H1 (cell line): ENCODE measurements around the gene WDR49. TPM values are rescaled to one million over a fixed set of nuclear protein-coding genes. Genes with fewer than 3 reads are reported as not detected.

Experiments used
- CTCF ChIA-PET: fragments of 300-600 bp; sonication (Branson Sonifier 250); formaldehyde crosslinking; loops from one replicate; lab custom pipeline; 2021; ENCODE audit not compliant: partially characterized antibody; lab: Charles Lee
- POLR2A ChIA-PET: fragments of 300-600 bp; sonication (Branson Sonifier 250); formaldehyde crosslinking; loops from one replicate; lab custom pipeline; 2021; ENCODE audit warnings: inconsistent platforms; ENCODE audit not compliant: partially characterized antibody; lab: Charles Lee
- DNase-seq, 2 experiments: peaks; one replicate each; pipeline versions ENCODE4 v3.0.0 to v3.0.0-alpha.2; 2010 to 2022; ENCODE audit warnings: low spot score in 2 of 2, low read depth in 1 of 2, mixed read lengths in 1 of 2
- FAIRE-seq: peaks from 2 replicates; lab custom pipeline; 2011; peaks lifted over from hg19 to GRCh38; lab: Jason Lieb, UNC
- H2AFZ ChIP-seq: 2 replicates; pipeline ENCODE4 v1.8.1; 2012; ENCODE audit warnings: low read length, inconsistent platforms
- H2AK5ac ChIP-seq: 2 replicates; pipeline ENCODE4 v1.6.1; 2013; ENCODE audit warnings: low read depth, low read length
- H2BK120ac ChIP-seq: replicated peaks from 2 replicates; pipeline ENCODE3; 2013; ENCODE audit warnings: low read depth, low read length, inconsistent platforms
- H2BK12ac ChIP-seq: 2 replicates; pipeline ENCODE4 v1.6.1; 2013; ENCODE audit warnings: low read depth, low read length
- H2BK15ac ChIP-seq: 2 replicates; pipeline ENCODE4 v1.6.1; 2013; ENCODE audit warnings: low read length
- H2BK20ac ChIP-seq: 2 replicates; pipeline ENCODE4 v1.6.1; 2013; ENCODE audit warnings: low read length
- H2BK5ac ChIP-seq: 2 replicates; pipeline ENCODE4 v1.6.1; 2013; ENCODE audit warnings: low read depth, low read length
- H3K14ac ChIP-seq: 2 replicates; pipeline ENCODE4 v1.6.1; 2013; ENCODE audit warnings: inconsistent platforms; ENCODE audit not compliant: insufficient read length
- H3K18ac ChIP-seq: 2 replicates; pipeline ENCODE4 v1.6.1; 2013; ENCODE audit warnings: low read length; ENCODE audit errors: extremely low read depth
- H3K23ac ChIP-seq: 2 replicates; pipeline ENCODE4 v1.6.1; 2013; ENCODE audit warnings: inconsistent platforms; ENCODE audit not compliant: insufficient read length
- H3K23me2 ChIP-seq: 2 replicates; pipeline ENCODE4 v1.6.1; 2013; ENCODE audit warnings: low read depth, low read length
- H3K27ac ChIP-seq: 2 replicates; pipeline ENCODE4 v1.6.1; 2011; ENCODE audit warnings: low read depth, low read length, inconsistent platforms
- H3K27me3 ChIP-seq, 4 experiments: replicated peaks in 1 of 4; 1 replicate in 1 of 4; 2 replicates in 3 of 4; pipeline versions ENCODE4 v1.6.1 to v1.8.1; 2011 to 2013; ENCODE audit warnings: low read length in 3 of 4, mild to moderate bottlenecking in 3 of 4, inconsistent platforms in 2 of 4, mixed read lengths in 2 of 4, moderate library complexity in 1 of 4; ENCODE audit not compliant: control insufficient read depth in 3 of 4, insufficient read depth in 3 of 4; ENCODE audit errors: extremely low read depth in 1 of 4
- H3K36me3 ChIP-seq, 4 experiments: 2 replicates each; pipeline versions ENCODE4 v1.6.1 to v1.8.1; 2011 to 2013; ENCODE audit warnings: mild to moderate bottlenecking in 4 of 4, low read length in 3 of 4, moderate library complexity in 2 of 4, control low read depth in 1 of 4, inconsistent platforms in 1 of 4; ENCODE audit not compliant: insufficient read depth in 4 of 4, control insufficient read depth in 2 of 4
- H3K4ac ChIP-seq: replicated peaks from 2 replicates; pipeline ENCODE3; 2013; ENCODE audit warnings: low read length, low read depth, mixed read lengths, inconsistent platforms; ENCODE audit not compliant: insufficient read length
- H3K4me1 ChIP-seq, 4 experiments: replicated peaks in 1 of 4; 1 replicate in 1 of 4; 2 replicates in 3 of 4; pipeline versions ENCODE4 v1.6.1 to v1.8.1; 2011 to 2013; ENCODE audit warnings: low read length in 3 of 4, inconsistent platforms in 2 of 4, mixed read lengths in 1 of 4; ENCODE audit not compliant: insufficient read depth in 4 of 4, control insufficient read depth in 3 of 4
- H3K4me2 ChIP-seq, 2 experiments: 2 replicates each; pipeline versions ENCODE4 v1.6.1 to v1.8.1; 2011 to 2013; ENCODE audit warnings: low read depth in 2 of 2, low read length in 2 of 2, control low read depth in 1 of 2, inconsistent platforms in 1 of 2, mild to moderate bottlenecking in 1 of 2; ENCODE audit not compliant: insufficient read depth in 1 of 2
- H3K4me3 ChIP-seq, 4 experiments: fragments of 200-600, 300-600 bp in 1 of 4; sonication (generic), shearing (Covaris generic), sonication (Bioruptor Twin) in 1 of 4; 2 replicates each; pipeline versions ENCODE4 v1.5.1 to v1.8.1; 2011 to 2016; ENCODE audit warnings: low read length in 4 of 4, low read depth in 3 of 4, control low read depth in 2 of 4, inconsistent platforms in 2 of 4, mild to moderate bottlenecking in 2 of 4, mixed read lengths in 1 of 4, moderate library complexity in 1 of 4; ENCODE audit not compliant: insufficient read depth in 2 of 4; ENCODE audit errors: extremely low read depth in 1 of 4
- H3K56ac ChIP-seq: replicated peaks from 2 replicates; pipeline ENCODE3; 2013; ENCODE audit warnings: low read depth, mild to moderate bottlenecking, mixed read lengths, low read length, inconsistent platforms; ENCODE audit not compliant: insufficient read length
- H3K79me1 ChIP-seq: 2 replicates; pipeline ENCODE4 v1.6.1; 2013; ENCODE audit warnings: low read depth, low read length, control low read depth
- H3K79me2 ChIP-seq, 2 experiments: 2 replicates each; pipeline versions ENCODE4 v1.6.1 to v1.8.1; 2012 to 2013; ENCODE audit warnings: low read length in 2 of 2, mild to moderate bottlenecking in 2 of 2, inconsistent platforms in 1 of 2; ENCODE audit not compliant: insufficient read depth in 2 of 2, control insufficient read depth in 1 of 2
- H3K9ac ChIP-seq, 4 experiments: replicated peaks in 1 of 4; 1 replicate in 1 of 4; 2 replicates in 3 of 4; pipeline versions ENCODE4 v1.6.1 to v1.8.1; 2011 to 2013; ENCODE audit warnings: low read depth in 3 of 4, low read length in 3 of 4, control low read depth in 2 of 4, mild to moderate bottlenecking in 2 of 4, moderate library complexity in 2 of 4, inconsistent platforms in 1 of 4; ENCODE audit errors: extremely low read depth in 1 of 4
- H3K9me3 ChIP-seq, 2 experiments: 2 replicates each; pipeline versions ENCODE4 v1.6.1 to v1.8.1; 2012 to 2013; ENCODE audit warnings: mild to moderate bottlenecking in 2 of 2, moderate library complexity in 2 of 2, control low read depth in 1 of 2, inconsistent platforms in 1 of 2, low read depth in 1 of 2, low read length in 1 of 2, mixed read lengths in 1 of 2; ENCODE audit not compliant: insufficient read depth in 2 of 2
- H4K20me1 ChIP-seq, 2 experiments: replicated peaks in 1 of 2; 2 replicates each; pipeline versions ENCODE3 to v1.8.1; 2011 to 2013; ENCODE audit warnings: inconsistent platforms in 2 of 2, low read length in 2 of 2, mild to moderate bottlenecking in 1 of 2; ENCODE audit not compliant: insufficient read depth in 2 of 2, control insufficient read depth in 1 of 2
- H4K5ac ChIP-seq: 2 replicates; pipeline ENCODE4 v1.6.1; 2013; ENCODE audit warnings: low read length, low read depth, mixed read lengths, inconsistent platforms; ENCODE audit not compliant: insufficient read length
- H4K8ac ChIP-seq: 2 replicates; pipeline ENCODE4 v1.8.0; 2013; ENCODE audit warnings: mild to moderate bottlenecking, moderate library complexity, low read length, inconsistent platforms; ENCODE audit not compliant: insufficient read depth; ENCODE audit errors: extremely low read depth
- H4K91ac ChIP-seq: replicated peaks from 2 replicates; pipeline ENCODE3; 2013; ENCODE audit warnings: low read length, mixed read lengths, inconsistent platforms; ENCODE audit not compliant: insufficient read length
- BACH1 ChIP-seq: IDR thresholded peaks from 2 replicates; pipeline ENCODE4 v1.6.1; 2012; ENCODE audit warnings: low read length, improper control_type of control experiment
- CHD1 ChIP-seq: IDR thresholded peaks from 2 replicates; pipeline ENCODE4 v1.6.1; 2012; ENCODE audit warnings: low read depth, low read length, improper control_type of control experiment
- EP300 ChIP-seq, 2 experiments: IDR thresholded peaks; 1 replicate in 1 of 2; 2 replicates in 1 of 2; pipeline ENCODE4 v1.6.1; 2011 to 2012; ENCODE audit warnings: low read depth in 2 of 2, low read length in 2 of 2, mild to moderate bottlenecking in 2 of 2, borderline replicate concordance in 1 of 2, inconsistent platforms in 1 of 2, moderate library complexity in 1 of 2
- RFX5 ChIP-seq: IDR thresholded peaks from 2 replicates; pipeline ENCODE4 v1.6.1; 2011; ENCODE audit warnings: low read depth, low read length, improper control_type of control experiment, borderline replicate concordance
- SIN3A ChIP-seq, 2 experiments: IDR thresholded peaks in 1 of 2; conservative IDR thresholded peaks in 1 of 2; 2 replicates each; pipeline ENCODE4 v1.6.1; 2011 to 2012; ENCODE audit warnings: low read length in 2 of 2, improper control_type of control experiment in 1 of 2, low read depth in 1 of 2, mild to moderate bottlenecking in 1 of 2
- SP2 ChIP-seq: IDR thresholded peaks from 2 replicates; pipeline ENCODE4 v1.6.1; 2012; ENCODE audit warnings: mild to moderate bottlenecking, low read length, inconsistent platforms
- TAF1 ChIP-seq: IDR thresholded peaks from 2 replicates; pipeline ENCODE4 v1.6.1; 2011; ENCODE audit warnings: mild to moderate bottlenecking, low read depth, low read length
- WGBS, 2 experiments: shearing (Covaris generic) in 1 of 2; methylation state at CpG; one replicate each; pipeline versions ENCODE4 v1.1.6 to v1.1.7; 2013 to 2015; ENCODE audit warnings: low lambda C conversion rate in 2 of 2, mixed read lengths in 2 of 2, inconsistent platforms in 1 of 2, low coverage in 1 of 2, missing lambda C conversion rate in 1 of 2; ENCODE audit not compliant: insufficient replicate concordance in 2 of 2, insufficient coverage in 1 of 2, insufficient read length in 1 of 2; ENCODE audit errors: extremely low coverage in 1 of 2, missing lambda C conversion rate in 1 of 2; 5-methylcytosine and 5-hydroxymethylcytosine counted together
- polyA plus RNA-seq, 7 experiments: library from polyadenylated mRNA; depleted of rRNA in 3 of 7; stranded (reverse) in 5 of 7; unstranded in 2 of 7; fragments of >200 nt in 5 of 7; fragments of 200-250 nt in 2 of 7; gene quantifications; 1 replicate in 5 of 7; 2 replicates in 1 of 7; 4 replicates in 1 of 7; pipeline versions ENCODE4 v1.2.1 to v1.2.3, GENCODE V29; 2011 to 2013; ENCODE audit warnings: missing spikeins in 2 of 7, mixed read lengths in 2 of 7
- total RNA-seq: library from RNA; stranded (reverse); fragmentation: NEBNext Ultra II Directional; extraction: Animal tissue kit (Norgen Biotek cat#: 25700); gene quantifications from 2 replicates; pipeline ENCODE4 v1.2.1, GENCODE V29; 2021
- TF ChIP-seq, protein P1 (sequence below), 3 experiments: IDR thresholded peaks; 1 replicate in 2 of 3; 2 replicates in 1 of 3; pipeline versions ENCODE4 v1.5.1 to v1.6.1; 2011; ENCODE audit warnings: low read length in 3 of 3, mild to moderate bottlenecking in 3 of 3, inconsistent platforms in 2 of 3, low read depth in 1 of 3, moderate library complexity in 1 of 3; ENCODE audit not compliant: insufficient read depth in 1 of 3; ENCODE audit errors: control extremely low read depth in 1 of 3

The WDR49 gene
- total and polyA plus RNA-seq, 2 of the 8 experiments (the other 6 are each of a cell fraction or from before 2014, with no cell fraction given): 0.50 to 1.7 TPM

DNA sequence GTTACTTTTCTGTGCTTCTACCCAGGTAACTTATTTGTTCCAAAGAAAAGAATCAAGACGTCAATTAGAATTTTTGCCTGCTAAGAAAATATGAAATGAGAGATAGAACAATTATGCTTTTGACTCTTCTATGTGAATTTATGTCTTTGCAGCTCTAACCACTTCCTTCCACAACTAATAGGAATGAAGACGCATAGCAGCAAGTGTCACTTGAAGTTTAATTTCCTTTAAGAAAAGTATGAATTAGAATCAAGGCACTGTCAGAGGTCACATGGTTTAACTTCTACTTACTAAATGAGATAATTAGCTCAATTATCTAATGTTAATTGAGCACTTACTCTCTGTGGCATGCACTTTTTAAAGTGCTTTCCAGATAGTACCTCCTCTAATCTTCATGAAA, 3.3 kb downstream of the WDR49 start:
- Histone ChIP-seq H3K4me1 (peaks cover 3 to 11% (median 7%) of the 10 kb centered on the region in 4 experiments; a peak in 5 of 7 replicates), H3K56ac (no peak overlapping the region), H3K9ac (no peak overlapping the region), H3K4me3 (no peak overlapping the region), H3K4me2 (no peak overlapping the region), H3K79me1 (no peaks in the 10 kb centered on the region; the same call in 1 of the 2 replicates), H3K27me3 (no peaks in the 10 kb centered on the region), H3K9me3 (peaks cover 0 to 4% of the 10 kb centered on the region in 2 experiments; a peak in 1 of 4 replicates), H2BK15ac (no peak overlapping the region), H3K4ac (no peak overlapping the region), H3K23ac (no peak overlapping the region), H4K20me1 (no peaks in the 10 kb centered on the region), H3K18ac (no peak overlapping the region), H4K91ac (no peak overlapping the region), H3K14ac (no peak overlapping the region), H2AK5ac (no peak overlapping the region), H3K79me2 (no peaks in the 10 kb centered on the region), H4K8ac (no peak overlapping the region), H4K5ac (no peak overlapping the region), H3K36me3 (no peaks in the 10 kb centered on the region), H2BK5ac (no peak overlapping the region), H3K27ac (no peak overlapping the region), H2BK12ac (no peak overlapping the region), H2BK120ac (no peak overlapping the region), H2BK20ac (no peak overlapping the region), H3K23me2 (no peaks in the 10 kb centered on the region), H2AFZ (no peak overlapping the region)
- ChIA-PET POLR2A (interaction anchor here (1.2 kb wide), 2 partner anchors 10 to 18 kb away, joined by 3 read pairs; no protein-coding TSS in a partner anchor), CTCF (interaction anchor here (1.3 to 1.4 kb wide), 2 partner anchors 34 to 158 kb away, joined by 3 to 4 read pairs; no protein-coding TSS in a partner anchor)
- no peak for DNase-seq
- FAIRE-seq: no peak
- WGBS, 2 experiments: 84% methylated on average over 2 of the region's 2 CpGs; no CpG with 5 or more reads in 1 of the 2 experiments
- TF ChIP-seq CHD1: no peak
- no peak for TF ChIP-seq RFX5
- TF ChIP-seq EP300 (IDR thresholded peaks at IDR 0.05; ENCODE audit: borderline replicate concordance in 1 of 2, low read depth in 2 of 2, low read length in 2 of 2): no peak
- no peak for TF ChIP-seq BACH1
- TF ChIP-seq, protein P1, sequence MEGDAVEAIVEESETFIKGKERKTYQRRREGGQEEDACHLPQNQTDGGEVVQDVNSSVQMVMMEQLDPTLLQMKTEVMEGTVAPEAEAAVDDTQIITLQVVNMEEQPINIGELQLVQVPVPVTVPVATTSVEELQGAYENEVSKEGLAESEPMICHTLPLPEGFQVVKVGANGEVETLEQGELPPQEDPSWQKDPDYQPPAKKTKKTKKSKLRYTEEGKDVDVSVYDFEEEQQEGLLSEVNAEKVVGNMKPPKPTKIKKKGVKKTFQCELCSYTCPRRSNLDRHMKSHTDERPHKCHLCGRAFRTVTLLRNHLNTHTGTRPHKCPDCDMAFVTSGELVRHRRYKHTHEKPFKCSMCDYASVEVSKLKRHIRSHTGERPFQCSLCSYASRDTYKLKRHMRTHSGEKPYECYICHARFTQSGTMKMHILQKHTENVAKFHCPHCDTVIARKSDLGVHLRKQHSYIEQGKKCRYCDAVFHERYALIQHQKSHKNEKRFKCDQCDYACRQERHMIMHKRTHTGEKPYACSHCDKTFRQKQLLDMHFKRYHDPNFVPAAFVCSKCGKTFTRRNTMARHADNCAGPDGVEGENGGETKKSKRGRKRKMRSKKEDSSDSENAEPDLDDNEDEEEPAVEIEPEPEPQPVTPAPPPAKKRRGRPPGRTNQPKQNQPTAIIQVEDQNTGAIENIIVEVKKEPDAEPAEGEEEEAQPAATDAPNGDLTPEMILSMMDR (IDR thresholded peaks at IDR 0.05; ENCODE audit: control extremely low read depth in 1 of 3, insufficient read depth in 1 of 3, low read depth in 1 of 3, low read length in 3 of 3): no peak
- no peak for TF ChIP-seq TAF1
- TF ChIP-seq SP2: no peak
- TF ChIP-seq SIN3A (conservative IDR thresholded peaks at IDR 0.05 in 1 of 2, IDR thresholded peaks at IDR 0.05 in 1 of 2; ENCODE audit: low read depth in 1 of 2, low read length in 2 of 2): no peak
